ENCODE results near the gene PARD3B.

- TF ChIP-seq EZH2phosphoT487 (IDR thresholded peaks at IDR 0.05; ENCODE audit: unreplicated experiment) (no peak), POLR2AphosphoS5 (IDR thresholded peaks at IDR 0.05; ENCODE audit: low read depth) (no peak), CTCF (conservative IDR thresholded peaks at IDR 0.05; ENCODE audit: low read depth in 2 of 2) (no peak), JUNB (IDR thresholded peaks at IDR 0.05; ENCODE audit: unreplicated experiment) (no peak)
- TF ChIP-seq, protein P1, sequence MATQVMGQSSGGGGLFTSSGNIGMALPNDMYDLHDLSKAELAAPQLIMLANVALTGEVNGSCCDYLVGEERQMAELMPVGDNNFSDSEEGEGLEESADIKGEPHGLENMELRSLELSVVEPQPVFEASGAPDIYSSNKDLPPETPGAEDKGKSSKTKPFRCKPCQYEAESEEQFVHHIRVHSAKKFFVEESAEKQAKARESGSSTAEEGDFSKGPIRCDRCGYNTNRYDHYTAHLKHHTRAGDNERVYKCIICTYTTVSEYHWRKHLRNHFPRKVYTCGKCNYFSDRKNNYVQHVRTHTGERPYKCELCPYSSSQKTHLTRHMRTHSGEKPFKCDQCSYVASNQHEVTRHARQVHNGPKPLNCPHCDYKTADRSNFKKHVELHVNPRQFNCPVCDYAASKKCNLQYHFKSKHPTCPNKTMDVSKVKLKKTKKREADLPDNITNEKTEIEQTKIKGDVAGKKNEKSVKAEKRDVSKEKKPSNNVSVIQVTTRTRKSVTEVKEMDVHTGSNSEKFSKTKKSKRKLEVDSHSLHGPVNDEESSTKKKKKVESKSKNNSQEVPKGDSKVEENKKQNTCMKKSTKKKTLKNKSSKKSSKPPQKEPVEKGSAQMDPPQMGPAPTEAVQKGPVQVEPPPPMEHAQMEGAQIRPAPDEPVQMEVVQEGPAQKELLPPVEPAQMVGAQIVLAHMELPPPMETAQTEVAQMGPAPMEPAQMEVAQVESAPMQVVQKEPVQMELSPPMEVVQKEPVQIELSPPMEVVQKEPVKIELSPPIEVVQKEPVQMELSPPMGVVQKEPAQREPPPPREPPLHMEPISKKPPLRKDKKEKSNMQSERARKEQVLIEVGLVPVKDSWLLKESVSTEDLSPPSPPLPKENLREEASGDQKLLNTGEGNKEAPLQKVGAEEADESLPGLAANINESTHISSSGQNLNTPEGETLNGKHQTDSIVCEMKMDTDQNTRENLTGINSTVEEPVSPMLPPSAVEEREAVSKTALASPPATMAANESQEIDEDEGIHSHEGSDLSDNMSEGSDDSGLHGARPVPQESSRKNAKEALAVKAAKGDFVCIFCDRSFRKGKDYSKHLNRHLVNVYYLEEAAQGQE (IDR thresholded peaks at IDR 0.05; ENCODE audit: unreplicated experiment) = no peak
Observed at GRCh38 chr2:205657579-205657978, 1112.3 kb downstream of the PARD3B start.
